ENCODE measurements around the gene RSPRY1. TPM values are rescaled to one million over a fixed set of nuclear protein-coding genes. Genes with fewer than 3 reads are reported as not detected.

RSPRY1 gene
- total RNA-seq, 1 donor from 2014 or later = 34.9 TPM

- DNase-seq = no peak
- Histone ChIP-seq H3K9me3 (peaks cover 20% of the 10 kb centered on the region), H3K36me3 (peaks cover 98% of the 10 kb centered on the region), H3K27ac (no peak overlapping the region), H3K27me3 (ENCODE audit: low read depth) (no peaks in the 10 kb centered on the region), H3K4me1 (no peaks in the 10 kb centered on the region), H3K4me3 (no peak overlapping the region)
- TF ChIP-seq, protein P1, sequence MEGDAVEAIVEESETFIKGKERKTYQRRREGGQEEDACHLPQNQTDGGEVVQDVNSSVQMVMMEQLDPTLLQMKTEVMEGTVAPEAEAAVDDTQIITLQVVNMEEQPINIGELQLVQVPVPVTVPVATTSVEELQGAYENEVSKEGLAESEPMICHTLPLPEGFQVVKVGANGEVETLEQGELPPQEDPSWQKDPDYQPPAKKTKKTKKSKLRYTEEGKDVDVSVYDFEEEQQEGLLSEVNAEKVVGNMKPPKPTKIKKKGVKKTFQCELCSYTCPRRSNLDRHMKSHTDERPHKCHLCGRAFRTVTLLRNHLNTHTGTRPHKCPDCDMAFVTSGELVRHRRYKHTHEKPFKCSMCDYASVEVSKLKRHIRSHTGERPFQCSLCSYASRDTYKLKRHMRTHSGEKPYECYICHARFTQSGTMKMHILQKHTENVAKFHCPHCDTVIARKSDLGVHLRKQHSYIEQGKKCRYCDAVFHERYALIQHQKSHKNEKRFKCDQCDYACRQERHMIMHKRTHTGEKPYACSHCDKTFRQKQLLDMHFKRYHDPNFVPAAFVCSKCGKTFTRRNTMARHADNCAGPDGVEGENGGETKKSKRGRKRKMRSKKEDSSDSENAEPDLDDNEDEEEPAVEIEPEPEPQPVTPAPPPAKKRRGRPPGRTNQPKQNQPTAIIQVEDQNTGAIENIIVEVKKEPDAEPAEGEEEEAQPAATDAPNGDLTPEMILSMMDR (IDR thresholded peaks at IDR 0.05) = no peak
- intact Hi-C loops (cut with DNase I) = no loop called here
- no peak for ATAC-seq
Measured at GRCh38 chr16:57213462-57213861, 27.3 kb downstream of the RSPRY1 start.

DNA sequence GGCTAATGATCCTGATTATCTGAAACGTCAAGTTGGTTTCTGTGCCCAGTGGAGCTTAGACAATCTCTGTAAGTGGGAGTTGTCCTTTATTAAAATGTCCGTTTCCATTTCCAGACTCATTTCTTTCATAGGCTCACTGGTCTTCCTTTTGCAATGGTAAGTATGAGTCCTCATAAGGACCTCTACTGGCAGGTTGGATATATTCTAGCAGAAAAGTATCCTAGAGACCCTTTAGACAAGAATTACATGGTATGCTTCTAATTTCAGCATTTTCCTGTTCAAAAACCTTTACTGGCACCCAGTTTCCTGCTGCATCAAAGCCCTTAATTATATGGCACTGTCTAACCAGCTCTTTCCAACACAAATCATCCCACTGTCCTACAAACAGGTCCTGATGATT lies 30.8 kb downstream of the RSPRY1 start:
- peaks cover 20% of the 10 kb centered on the region for H3K9me3 ChIP-seq
- TF ChIP-seq, protein P1 (IDR thresholded peaks at IDR 0.05) = no peak
- ATAC-seq (no peak), DNase-seq (no peak)
- H3K4me1 ChIP-seq = no peaks in the 10 kb centered on the region
- no peak overlapping the region for H3K27ac ChIP-seq
- intact Hi-C loops (cut with DNase I) = no loop called here
- no peak overlapping the region for H3K4me3 ChIP-seq
- peaks cover 96% of the 10 kb centered on the region for H3K36me3 ChIP-seq
- H3K27me3 ChIP-seq (ENCODE audit: low read depth) = no peaks in the 10 kb centered on the region

GRCh38 chr16:57223057-57223456 lies 36.9 kb downstream of the RSPRY1 start:
- no peaks in the 10 kb centered on the region for H3K27me3 ChIP-seq (ENCODE audit: low read depth)
- H3K36me3 ChIP-seq = peaks cover 96% of the 10 kb centered on the region
- intact Hi-C loops (cut with DNase I) = no loop called here

DNA sequence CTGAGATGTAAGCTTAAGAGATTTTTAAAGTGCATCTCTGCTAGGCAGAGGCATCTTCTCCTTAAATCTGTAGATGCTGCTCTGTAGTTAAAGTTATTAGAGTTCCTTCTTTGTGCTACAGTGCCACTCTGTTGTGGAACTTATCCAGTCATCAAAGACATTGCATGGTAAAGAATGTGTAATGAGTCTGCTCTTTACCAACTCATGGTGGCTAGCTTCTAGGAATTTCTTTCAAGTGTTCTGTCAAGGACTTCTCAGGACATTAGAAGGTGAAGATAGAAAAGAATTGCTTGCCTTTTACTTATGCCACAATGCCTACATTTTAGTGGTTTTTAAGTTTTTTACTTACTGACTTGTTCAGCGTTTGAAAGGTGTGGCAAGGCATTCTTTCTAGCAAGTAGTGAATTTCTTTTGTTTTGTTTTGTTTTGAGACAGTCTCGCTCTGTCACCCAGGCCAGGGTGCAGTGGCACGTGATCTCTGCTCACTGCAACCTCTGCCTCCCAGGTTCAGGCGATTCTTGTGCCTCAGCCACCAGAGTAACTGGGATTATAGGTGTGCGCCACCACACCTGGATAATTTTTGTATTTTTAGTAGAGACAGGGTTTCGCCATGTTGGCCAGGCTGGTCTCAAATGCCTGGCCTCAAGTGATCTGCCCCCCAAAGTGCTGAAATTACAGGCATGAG lies 38.7 kb downstream of the RSPRY1 start:
- intact Hi-C loops (cut with DNase I) = no loop called here
- Histone ChIP-seq H3K36me3 (peaks cover 100% of the 10 kb centered on the region), H3K27me3 (ENCODE audit: low read depth) (no peaks in the 10 kb centered on the region), H3K9me3 (no peaks in the 10 kb centered on the region), H3K27ac (no peak overlapping the region), H3K4me1 (no peaks in the 10 kb centered on the region), H3K4me3 (no peak overlapping the region)
- no peak for DNase-seq
- TF ChIP-seq, protein P1 (IDR thresholded peaks at IDR 0.05) = no peak
- ATAC-seq = no peak

More at GRCh38 chr16:57223057-57223456, 36.9 kb downstream of the RSPRY1 start:
- ATAC-seq (no peak), DNase-seq (no peak)
- Histone ChIP-seq H3K9me3 (no peaks in the 10 kb centered on the region), H3K27ac (no peak overlapping the region), H3K4me1 (no peaks in the 10 kb centered on the region), H3K4me3 (no peak overlapping the region)
- TF ChIP-seq, protein P1 (IDR thresholded peaks at IDR 0.05) = no peak

DNA sequence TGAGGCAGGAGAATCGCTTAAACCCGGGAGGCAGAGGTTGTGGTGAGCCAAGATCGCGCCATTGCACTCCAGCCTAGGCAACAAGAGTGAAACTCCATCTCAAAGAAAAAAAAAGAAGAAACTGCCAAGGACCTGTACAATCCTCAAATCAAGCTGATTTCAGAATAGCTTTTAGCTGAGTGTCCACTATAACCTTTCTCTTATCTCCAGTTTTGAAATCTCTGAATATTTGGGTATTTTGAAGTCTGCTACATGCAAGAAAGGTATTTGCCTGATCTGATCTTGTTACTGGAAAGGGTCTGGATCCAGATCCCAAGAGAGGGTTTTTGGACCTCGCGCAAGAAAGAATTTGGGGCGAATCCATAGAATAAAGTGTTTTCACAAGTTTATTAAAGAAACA lies 39.8 kb downstream of the RSPRY1 start:
- DNase-seq (no peak), ATAC-seq (no peak)
- intact Hi-C loops (cut with DNase I) = no loop called here
- TF ChIP-seq, protein P1 (IDR thresholded peaks at IDR 0.05) = no peak
- no peak overlapping the region for H3K27ac ChIP-seq
- H3K4me1 ChIP-seq = no peaks in the 10 kb centered on the region
- peaks cover 100% of the 10 kb centered on the region for H3K36me3 ChIP-seq
- H3K27me3 ChIP-seq (ENCODE audit: low read depth) = no peaks in the 10 kb centered on the region
- H3K9me3 ChIP-seq = no peaks in the 10 kb centered on the region
- no peak overlapping the region for H3K4me3 ChIP-seq
